ENCODE measurements around the gene ZNF669. TPM values are rescaled to one million over a fixed set of nuclear protein-coding genes. Genes with fewer than 3 reads are reported as not detected.

ZNF669 gene
- total RNA-seq, 2 donors from 2014 or later = 6.2 to 6.5 TPM

DNA sequence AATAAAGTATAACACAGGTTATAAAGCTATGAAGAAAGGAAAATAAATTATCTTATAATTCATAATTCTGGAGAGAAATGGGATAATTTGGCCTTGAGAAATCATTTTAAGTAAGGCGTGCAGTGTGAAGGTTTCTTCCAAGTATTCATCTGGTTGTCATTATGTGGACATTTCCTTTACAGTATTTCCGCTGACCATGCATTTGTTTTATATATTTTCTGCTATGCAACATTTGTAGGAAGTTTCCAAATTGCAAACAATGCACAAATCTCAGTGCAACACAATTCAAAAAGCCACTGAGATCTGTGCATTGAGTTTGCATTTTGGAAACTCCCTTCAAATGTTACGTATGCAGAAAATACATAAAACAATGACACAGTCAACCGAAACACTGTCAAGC, 43.4 kb downstream of the ZNF669 start:
- no peaks in the 10 kb centered on the region for H3K36me3 ChIP-seq
- TF ChIP-seq, protein P1, sequence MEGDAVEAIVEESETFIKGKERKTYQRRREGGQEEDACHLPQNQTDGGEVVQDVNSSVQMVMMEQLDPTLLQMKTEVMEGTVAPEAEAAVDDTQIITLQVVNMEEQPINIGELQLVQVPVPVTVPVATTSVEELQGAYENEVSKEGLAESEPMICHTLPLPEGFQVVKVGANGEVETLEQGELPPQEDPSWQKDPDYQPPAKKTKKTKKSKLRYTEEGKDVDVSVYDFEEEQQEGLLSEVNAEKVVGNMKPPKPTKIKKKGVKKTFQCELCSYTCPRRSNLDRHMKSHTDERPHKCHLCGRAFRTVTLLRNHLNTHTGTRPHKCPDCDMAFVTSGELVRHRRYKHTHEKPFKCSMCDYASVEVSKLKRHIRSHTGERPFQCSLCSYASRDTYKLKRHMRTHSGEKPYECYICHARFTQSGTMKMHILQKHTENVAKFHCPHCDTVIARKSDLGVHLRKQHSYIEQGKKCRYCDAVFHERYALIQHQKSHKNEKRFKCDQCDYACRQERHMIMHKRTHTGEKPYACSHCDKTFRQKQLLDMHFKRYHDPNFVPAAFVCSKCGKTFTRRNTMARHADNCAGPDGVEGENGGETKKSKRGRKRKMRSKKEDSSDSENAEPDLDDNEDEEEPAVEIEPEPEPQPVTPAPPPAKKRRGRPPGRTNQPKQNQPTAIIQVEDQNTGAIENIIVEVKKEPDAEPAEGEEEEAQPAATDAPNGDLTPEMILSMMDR (IDR thresholded peaks at IDR 0.05) = no peak
- no peak for DNase-seq
- no peak overlapping the region for H3K27ac ChIP-seq
- no peaks in the 10 kb centered on the region for H3K27me3 ChIP-seq
- no peaks in the 10 kb centered on the region for H3K9me3 ChIP-seq
- no peaks in the 10 kb centered on the region for H3K4me1 ChIP-seq
- H3K9ac ChIP-seq (ENCODE audit: low read depth in 2 of 2, low read length in 2 of 2) = no peak overlapping the region
- H3K4me3 ChIP-seq = no peak overlapping the region
- intact Hi-C loops (cut with DNase I) = no loop called here

GRCh38 chr1:247056071-247056470, 48.1 kb downstream of the ZNF669 start:
- intact Hi-C loops (cut with DNase I) = no loop called here

GRCh38 chr1:247054992-247055415, 49.2 kb downstream of the ZNF669 start:
- Histone ChIP-seq H3K27me3 (no peaks in the 10 kb centered on the region), H3K9ac (ENCODE audit: low read depth in 2 of 2, low read length in 2 of 2) (no peak overlapping the region), H3K4me1 (no peaks in the 10 kb centered on the region), H3K9me3 (no peaks in the 10 kb centered on the region), H3K27ac (no peak overlapping the region), H3K4me3 (no peak overlapping the region), H3K36me3 (no peaks in the 10 kb centered on the region)
- peak; percentile 24 for DNase-seq
- TF ChIP-seq, protein P1 (IDR thresholded peaks at IDR 0.05) = no peak
- intact Hi-C loops (cut with DNase I) = no loop called here

More at GRCh38 chr1:247056071-247056470, 48.1 kb downstream of the ZNF669 start:
- TF ChIP-seq, protein P1 (IDR thresholded peaks at IDR 0.05) = no peak
- Histone ChIP-seq H3K36me3 (no peaks in the 10 kb centered on the region), H3K27ac (no peak overlapping the region), H3K9me3 (no peaks in the 10 kb centered on the region), H3K9ac (ENCODE audit: low read depth in 2 of 2, low read length in 2 of 2) (no peak overlapping the region), H3K4me3 (no peak overlapping the region), H3K4me1 (no peaks in the 10 kb centered on the region), H3K27me3 (no peaks in the 10 kb centered on the region)
- DNase-seq = no peak

Other genes starting within 250 kb of the ZNF669 start
- gene AHCTF1, start 172.4 kb downstream of the ZNF669 start, total RNA-seq = 10 to 100 TPM; 22.8 to 24.5 TPM
- 1 to 10 TPM; 1.2 to 5.3 TPM for gene ZNF695, start 96.3 kb downstream of the ZNF669 start, total RNA-seq
- gene ZNF670, start 25.5 kb downstream of the ZNF669 start, total RNA-seq = 1 to 10 TPM; 1.7 to 2.6 TPM
- 10 to 100 TPM; 31.6 to 43.2 TPM for gene ZNF124, start 67.7 kb upstream of the ZNF669 start, total RNA-seq
- not detected for gene VN1R5, start 151.7 kb upstream of the ZNF669 start, total RNA-seq
- gene ZNF496, start 227.5 kb upstream of the ZNF669 start, total RNA-seq = 10 to 100 TPM; 11.7 to 15.6 TPM